Liver (tissue), 9 donors: ENCODE measurements around the gene UNC80. TPM values are rescaled to one million over a fixed set of nuclear protein-coding genes. Genes with fewer than 3 reads are reported as not detected.

Source experiments
- DNase-seq: peaks from one replicate; pipeline ENCODE4 v3.0.0-alpha.2; 2017; ENCODE audit warnings: low spot score
- H3K27ac ChIP-seq, 2 donors: one replicate each; pipeline ENCODE4 v1.7.0; 2013; ENCODE audit warnings: inconsistent platforms in 2 of 2, low read length in 2 of 2, control low read depth in 1 of 2, low read depth in 1 of 2, mild to moderate bottlenecking in 1 of 2
- H3K27me3 ChIP-seq, 4 donors: one replicate each; pipeline versions ENCODE4 v1.6.1 to v1.7.0; 2013; ENCODE audit warnings: low read length in 3 of 4, inconsistent platforms in 1 of 4, mild to moderate bottlenecking in 1 of 4, moderate library complexity in 1 of 4; ENCODE audit not compliant: control insufficient read depth in 4 of 4, insufficient read depth in 4 of 4
- H3K36me3 ChIP-seq, 4 donors: one replicate each; pipeline versions ENCODE4 v1.6.1 to v1.7.0; 2013; ENCODE audit warnings: low read length in 3 of 4, mild to moderate bottlenecking in 3 of 4, low read depth in 1 of 4, moderate library complexity in 1 of 4; ENCODE audit not compliant: control insufficient read depth in 4 of 4, insufficient read depth in 3 of 4
- H3K4me1 ChIP-seq, 4 donors: one replicate each; pipeline versions ENCODE4 v1.6.1 to v1.7.0; 2013; ENCODE audit warnings: low read length in 3 of 4, mild to moderate bottlenecking in 3 of 4, moderate library complexity in 1 of 4; ENCODE audit not compliant: control insufficient read depth in 4 of 4, insufficient read depth in 4 of 4
- H3K4me3 ChIP-seq, 3 donors: one replicate each; pipeline versions ENCODE4 v1.6.1 to v1.7.0; 2013; ENCODE audit warnings: low read length in 3 of 3, control low read depth in 1 of 3, low read depth in 1 of 3, mild to moderate bottlenecking in 1 of 3
- H3K9ac ChIP-seq, 2 donors: one replicate each; pipeline ENCODE4 v1.7.0; 2013; ENCODE audit warnings: low read length in 2 of 2, mild to moderate bottlenecking in 2 of 2, moderate library complexity in 2 of 2, control low read depth in 1 of 2, low read depth in 1 of 2
- H3K9me3 ChIP-seq, 4 donors: one replicate each; pipeline versions ENCODE4 v1.6.1 to v1.7.0; 2013; ENCODE audit warnings: low read length in 3 of 4; ENCODE audit not compliant: control insufficient read depth in 4 of 4
- CTCF ChIP-seq: fragments of 150-350 bp; IDR thresholded peaks from 2 replicates; pipeline ENCODE4 v1.5.1; 2017; ENCODE audit warnings: improper control_type of control experiment, low read depth, low read length; ENCODE audit not compliant: missing input control
- EGR1 ChIP-seq, 2 donors: IDR thresholded peaks; 2 replicates each; pipeline ENCODE4 v1.6.1; 2016 to 2018; ENCODE audit warnings: antibody characterized with exemption in 2 of 2, low read depth in 2 of 2
- FOXA1 ChIP-seq: IDR thresholded peaks from 2 replicates; pipeline ENCODE4 v1.6.1; 2016; ENCODE audit warnings: antibody characterized with exemption
- FOXA2 ChIP-seq: IDR thresholded peaks from 2 replicates; pipeline ENCODE4 v1.6.1; 2016; ENCODE audit warnings: antibody characterized with exemption
- GABPA ChIP-seq, 2 donors: IDR thresholded peaks in 1 of 2; conservative IDR thresholded peaks in 1 of 2; 2 replicates each; pipeline ENCODE4 v1.6.1; 2016; ENCODE audit warnings: antibody characterized with exemption in 2 of 2, mild to moderate bottlenecking in 1 of 2, moderate library complexity in 1 of 2
- HNF4A ChIP-seq, 2 donors: conservative IDR thresholded peaks; 2 replicates each; pipeline ENCODE4 v1.6.1; 2016; ENCODE audit warnings: antibody characterized with exemption in 2 of 2, mild to moderate bottlenecking in 2 of 2
- HNF4G ChIP-seq: IDR thresholded peaks from 2 replicates; pipeline ENCODE4 v1.6.1; 2016; ENCODE audit warnings: antibody characterized with exemption
- JUND ChIP-seq, 2 donors: IDR thresholded peaks; 2 replicates each; pipeline ENCODE4 v1.6.1; 2016; ENCODE audit warnings: antibody characterized with exemption in 2 of 2
- NR2F2 ChIP-seq: IDR thresholded peaks from 2 replicates; pipeline ENCODE4 v1.6.1; 2016; ENCODE audit warnings: antibody characterized with exemption
- RAD21 ChIP-seq, 2 donors: IDR thresholded peaks; 2 replicates each; pipeline ENCODE4 v1.6.1; 2016; ENCODE audit warnings: antibody characterized with exemption in 2 of 2, mild to moderate bottlenecking in 2 of 2
- SP1 ChIP-seq: IDR thresholded peaks from 2 replicates; pipeline ENCODE4 v1.6.1; 2018; ENCODE audit warnings: antibody characterized with exemption, mild to moderate bottlenecking
- TAF1 ChIP-seq: conservative IDR thresholded peaks from 2 replicates; pipeline ENCODE4 v1.6.1; 2016; ENCODE audit warnings: antibody characterized with exemption, mild to moderate bottlenecking
- WGBS: extraction: QIAGEN DNeasy Blood & Tissue Kit; methylation state at CpG from one replicate; pipeline ENCODE4 v1.1.7; 2013; 5-methylcytosine and 5-hydroxymethylcytosine counted together
- polyA plus RNA-seq, 2 donors: library from polyadenylated mRNA; stranded (reverse) in 1 of 2; unstranded in 1 of 2; fragments of 200-250 nt in 1 of 2; fragments of >200 nt in 1 of 2; fragmentation: Nextera tagmentation in 1 of 2; extraction: Ambion mirVana in 1 of 2; gene quantifications; one replicate each; pipeline versions ENCODE4 v1.2.1 to v1.2.3, GENCODE V29; 2013 to 2015
- total RNA-seq, 2 donors: library from RNA; depleted of rRNA; stranded (reverse); fragments of >200 nt; gene quantifications; one replicate each; pipeline ENCODE4 v1.2.3, GENCODE V29; 2014
- TF ChIP-seq, protein P1 (sequence below): IDR thresholded peaks from 2 replicates; pipeline ENCODE4 v1.6.1; 2016; ENCODE audit warnings: antibody characterized with exemption, mild to moderate bottlenecking
- TF ChIP-seq, protein P2 (sequence below): IDR thresholded peaks from 2 replicates; pipeline ENCODE4 v1.6.1; 2016; ENCODE audit warnings: antibody characterized with exemption
- donor health status: healthy.
- donor health status: healthy.
- donor health status: healthy.
- donor health status: healthy.
- donor health status: healthy.

The UNC80 gene
- total and polyA plus RNA-seq, 4 donors: under 0.01 to 0.05 (median 0.02) TPM; not detected in 1

- TF ChIP-seq, protein P1, sequence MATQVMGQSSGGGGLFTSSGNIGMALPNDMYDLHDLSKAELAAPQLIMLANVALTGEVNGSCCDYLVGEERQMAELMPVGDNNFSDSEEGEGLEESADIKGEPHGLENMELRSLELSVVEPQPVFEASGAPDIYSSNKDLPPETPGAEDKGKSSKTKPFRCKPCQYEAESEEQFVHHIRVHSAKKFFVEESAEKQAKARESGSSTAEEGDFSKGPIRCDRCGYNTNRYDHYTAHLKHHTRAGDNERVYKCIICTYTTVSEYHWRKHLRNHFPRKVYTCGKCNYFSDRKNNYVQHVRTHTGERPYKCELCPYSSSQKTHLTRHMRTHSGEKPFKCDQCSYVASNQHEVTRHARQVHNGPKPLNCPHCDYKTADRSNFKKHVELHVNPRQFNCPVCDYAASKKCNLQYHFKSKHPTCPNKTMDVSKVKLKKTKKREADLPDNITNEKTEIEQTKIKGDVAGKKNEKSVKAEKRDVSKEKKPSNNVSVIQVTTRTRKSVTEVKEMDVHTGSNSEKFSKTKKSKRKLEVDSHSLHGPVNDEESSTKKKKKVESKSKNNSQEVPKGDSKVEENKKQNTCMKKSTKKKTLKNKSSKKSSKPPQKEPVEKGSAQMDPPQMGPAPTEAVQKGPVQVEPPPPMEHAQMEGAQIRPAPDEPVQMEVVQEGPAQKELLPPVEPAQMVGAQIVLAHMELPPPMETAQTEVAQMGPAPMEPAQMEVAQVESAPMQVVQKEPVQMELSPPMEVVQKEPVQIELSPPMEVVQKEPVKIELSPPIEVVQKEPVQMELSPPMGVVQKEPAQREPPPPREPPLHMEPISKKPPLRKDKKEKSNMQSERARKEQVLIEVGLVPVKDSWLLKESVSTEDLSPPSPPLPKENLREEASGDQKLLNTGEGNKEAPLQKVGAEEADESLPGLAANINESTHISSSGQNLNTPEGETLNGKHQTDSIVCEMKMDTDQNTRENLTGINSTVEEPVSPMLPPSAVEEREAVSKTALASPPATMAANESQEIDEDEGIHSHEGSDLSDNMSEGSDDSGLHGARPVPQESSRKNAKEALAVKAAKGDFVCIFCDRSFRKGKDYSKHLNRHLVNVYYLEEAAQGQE: no peak
- no peak for TF ChIP-seq GABPA (IDR thresholded peaks at IDR 0.05 in 1 of 2, conservative IDR thresholded peaks at IDR 0.05 in 1 of 2)
- no peak for TF ChIP-seq TAF1
- TF ChIP-seq RAD21 (IDR thresholded peaks at IDR 0.05): no peak
- TF ChIP-seq JUND (IDR thresholded peaks at IDR 0.05): no peak
- TF ChIP-seq NR2F2: no peak
Measured at GRCh38 chr2:209958016-209958415, 186.4 kb downstream of the UNC80 start (continued).

GRCh38 chr2:209960045-209960444 lies 188.4 kb downstream of the UNC80 start:
- Histone ChIP-seq H3K9ac (peak overlapping the region in 1 of 2 donors; percentile 15), H3K27me3 (no peaks in the 10 kb centered on the region), H3K9me3 (no peaks in the 10 kb centered on the region), H3K27ac (no peak overlapping the region), H3K4me3 (no peak overlapping the region), H3K36me3 (no peaks in the 10 kb centered on the region), H3K4me1 (peaks cover 0 to 2% (median 1%) of the 10 kb centered on the region in 4 donors)
- WGBS: 74% methylated on average over 7 of the region's 7 CpGs
- TF ChIP-seq, protein P1: no peak
- TF ChIP-seq SP1 (no peak), FOXA2 (no peak)
- DNase-seq: no peak

GRCh38 chr2:209960676-209961630 lies 189.3 kb downstream of the UNC80 start:
- H3K9ac ChIP-seq: no peak overlapping the region
- H3K27ac ChIP-seq: no peak overlapping the region
- TF ChIP-seq EGR1 (IDR thresholded peaks at IDR 0.05; ENCODE audit: low read depth in 2 of 2): no peak
- TF ChIP-seq HNF4A (conservative IDR thresholded peaks at IDR 0.05): no peak
- no peak for TF ChIP-seq GABPA (IDR thresholded peaks at IDR 0.05 in 1 of 2, conservative IDR thresholded peaks at IDR 0.05 in 1 of 2)
- TF ChIP-seq HNF4G: no peak
- no peak for TF ChIP-seq TAF1
- TF ChIP-seq NR2F2: no peak
- TF ChIP-seq JUND (IDR thresholded peaks at IDR 0.05): no peak
- TF ChIP-seq FOXA1: no peak
- TF ChIP-seq FOXA2: no peak
- TF ChIP-seq CTCF: peak; percentile 52
- TF ChIP-seq RAD21 (IDR thresholded peaks at IDR 0.05): peak; percentile 82 to 86
- TF ChIP-seq, protein P2, sequence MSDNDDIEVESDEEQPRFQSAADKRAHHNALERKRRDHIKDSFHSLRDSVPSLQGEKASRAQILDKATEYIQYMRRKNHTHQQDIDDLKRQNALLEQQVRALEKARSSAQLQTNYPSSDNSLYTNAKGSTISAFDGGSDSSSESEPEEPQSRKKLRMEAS: no peak
- H3K36me3 ChIP-seq: no peaks in the 10 kb centered on the region
- DNase-seq: no peak
- no peak overlapping the region for H3K4me3 ChIP-seq
- no peaks in the 10 kb centered on the region for H3K9me3 ChIP-seq
- peaks cover 0 to 2% (median 1%) of the 10 kb centered on the region in 4 donors for H3K4me1 ChIP-seq
- 32% methylated on average over 4 of the region's 4 CpGs for WGBS
- no peaks in the 10 kb centered on the region for H3K27me3 ChIP-seq
